Measurements from ENCODE around the gene OR52D1. TPM values are rescaled to one million over a fixed set of nuclear protein-coding genes. Genes with fewer than 3 reads are reported as not detected.

Gene OR52D1
- total and polyA plus RNA-seq, 2 of the 13 experiments (the other 11 are each of a cell fraction or from before 2014, with no cell fraction given): not detected

DNA sequence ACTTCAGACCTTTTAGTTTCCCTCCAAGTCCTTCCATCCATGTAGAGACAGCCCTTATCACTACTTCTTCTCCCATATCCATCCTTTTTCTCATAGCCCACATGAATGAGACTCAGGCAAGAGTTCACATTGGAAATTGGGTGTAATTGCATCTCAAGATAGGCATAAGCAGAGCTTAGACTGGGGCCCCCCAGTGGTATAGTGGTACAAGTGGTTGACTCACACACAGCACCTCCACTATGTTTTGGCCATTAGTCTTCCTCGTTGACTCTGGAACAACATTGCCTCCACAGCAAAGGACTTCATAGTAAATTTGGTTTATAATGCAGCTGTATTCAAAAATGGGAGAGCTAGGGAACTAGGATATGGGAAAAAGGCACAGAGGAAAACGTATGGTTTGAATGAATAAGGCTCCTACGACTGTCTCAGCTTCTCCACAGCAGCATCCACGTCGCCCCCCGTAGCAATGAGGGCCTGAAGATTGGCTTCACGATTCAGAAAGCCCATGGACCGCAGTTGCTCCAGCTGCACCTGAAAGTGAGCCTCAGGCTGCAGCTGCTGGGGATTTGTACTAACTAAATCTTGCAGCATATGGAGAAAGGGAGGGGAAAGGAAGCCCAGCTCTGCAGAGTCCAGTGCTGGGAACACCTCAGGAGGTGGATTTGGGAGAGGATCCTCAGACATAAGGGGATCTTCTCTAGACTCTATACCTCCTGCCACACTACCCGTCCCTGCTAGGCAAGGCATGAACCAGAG is 18.9 kb downstream of the OR52D1 start (continued):
- TF ChIP-seq TBP (CRISPR knock-in tag; IDR thresholded peaks at IDR 0.05): no peak
- TF ChIP-seq, protein P1, sequence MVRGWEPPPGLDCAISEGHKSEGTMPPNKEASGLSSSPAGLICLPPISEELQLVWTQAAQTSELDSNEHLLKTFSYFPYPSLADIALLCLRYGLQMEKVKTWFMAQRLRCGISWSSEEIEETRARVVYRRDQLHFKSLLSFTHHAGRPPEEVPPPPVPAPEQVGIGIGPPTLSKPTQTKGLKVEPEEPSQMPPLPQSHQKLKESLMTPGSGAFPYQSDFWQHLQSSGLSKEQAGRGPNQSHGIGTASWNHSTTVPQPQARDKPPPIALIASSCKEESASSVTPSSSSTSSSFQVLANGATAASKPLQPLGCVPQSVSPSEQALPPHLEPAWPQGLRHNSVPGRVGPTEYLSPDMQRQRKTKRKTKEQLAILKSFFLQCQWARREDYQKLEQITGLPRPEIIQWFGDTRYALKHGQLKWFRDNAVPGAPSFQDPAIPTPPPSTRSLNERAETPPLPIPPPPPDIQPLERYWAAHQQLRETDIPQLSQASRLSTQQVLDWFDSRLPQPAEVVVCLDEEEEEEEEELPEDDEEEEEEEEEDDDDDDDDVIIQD (CRISPR knock-in tag; IDR thresholded peaks at IDR 0.05; ENCODE audit: low read depth): no peak

DNA sequence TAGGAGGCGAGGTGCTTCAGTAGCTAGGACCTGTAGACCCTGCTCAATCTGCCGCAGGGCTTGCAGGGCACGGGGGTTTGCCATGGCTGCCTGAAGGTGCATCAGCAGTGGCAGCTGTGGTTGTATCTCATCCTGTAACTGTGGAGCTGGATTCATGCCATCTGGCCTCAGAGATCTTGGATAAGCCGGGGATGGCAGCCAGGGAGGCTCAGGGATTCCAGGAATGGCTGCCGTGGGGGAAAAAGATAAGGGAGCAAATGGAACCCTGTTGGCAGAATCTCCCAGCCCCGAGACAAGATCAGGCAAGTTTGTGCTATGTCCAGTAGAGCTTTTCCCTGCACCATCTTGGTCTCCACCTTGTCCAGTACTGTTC is 19.4 kb downstream of the OR52D1 start:
- Histone ChIP-seq H3K27ac (ENCODE audit: extremely low read length, insufficient read depth, low read length) (no peak overlapping the region), H3K27me3 (ENCODE audit: control insufficient read depth in 1 of 2, insufficient read depth in 2 of 2, low read length in 2 of 2) (peaks cover 0 to 10% of the 10 kb centered on the region in 2 experiments; a peak in 3 of 5 replicates), H3K9me3 (ENCODE audit: low read length) (no peaks in the 10 kb centered on the region), H3K4me1 (ENCODE audit: insufficient read depth, low read length) (no peaks in the 10 kb centered on the region), H3K79me2 (ENCODE audit: insufficient read depth, low read length) (no peaks in the 10 kb centered on the region), H3K9ac (ENCODE audit: insufficient read depth, low read depth, low read length) (no peak overlapping the region), H2AFZ (ENCODE audit: low read length) (no peak overlapping the region), H3K36me3 (replicated peaks in 1 of 2; ENCODE audit: control insufficient read depth in 1 of 2, insufficient read depth in 2 of 2, low read length in 2 of 2) (no peaks in the 10 kb centered on the region), H4K20me1 (ENCODE audit: insufficient read depth, low read length) (no peaks in the 10 kb centered on the region), H3K4me3 (replicated peaks in 1 of 3; ENCODE audit: insufficient read depth in 1 of 3, low read depth in 2 of 3, low read length in 3 of 3) (no peak overlapping the region), H3K4me2 (ENCODE audit: low read depth, low read length) (no peak overlapping the region)
- ChIA-PET POLR2A (no interaction called here), CTCF (ENCODE audit: low intra/inter-chr PET ratio, low total read pairs) (no interaction called here)
- no peak for DNase-seq (ENCODE audit: low spot score)
- TF ChIP-seq ZMYM4 (CRISPR knock-in tag; IDR thresholded peaks at IDR 0.05): no peak
- TF ChIP-seq ZNF20 (CRISPR knock-in tag; IDR thresholded peaks at IDR 0.05): no peak
- WGBS (ENCODE audit: low lambda C conversion rate): 7% methylated on average over 2 of the region's 6 CpGs
- BruUV-seq (replicated peaks): no TSS peak
- ATAC-seq: no peak
- intact Hi-C loops (cut with micrococcal nuclease; ENCODE audit: unreplicated experiment) (no loop called here), in situ Hi-C loops (cut with HindIII; ENCODE audit: extremely low pct_ligation_motif_present, low pct_unique_long_range_greater_than_20kb) (no loop called here)
- FAIRE-seq: no peak

DNA sequence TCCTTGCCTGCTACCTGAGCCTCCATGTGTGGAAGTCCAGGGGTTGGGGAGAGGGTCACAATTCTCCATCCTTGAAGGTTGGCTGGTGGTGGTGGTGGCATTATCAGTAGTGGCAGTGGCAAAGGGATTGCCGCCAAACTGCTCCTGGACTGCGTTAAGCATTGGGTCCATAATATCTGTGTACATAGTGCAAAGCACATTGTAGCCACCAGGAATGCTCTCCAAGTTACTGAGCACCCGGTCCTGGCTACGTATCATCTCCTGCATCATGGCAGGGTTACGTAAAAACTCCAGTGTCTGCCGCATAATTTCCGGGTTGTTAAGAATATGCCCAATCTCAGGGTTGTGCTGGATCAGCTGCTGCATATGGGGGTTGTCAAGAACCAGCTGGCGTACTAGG is 20.1 kb downstream of the OR52D1 start:
- H3K79me2 ChIP-seq (ENCODE audit: insufficient read depth, low read length): no peaks in the 10 kb centered on the region
- no peak overlapping the region for H3K4me3 ChIP-seq (replicated peaks in 1 of 3; ENCODE audit: insufficient read depth in 1 of 3, low read depth in 2 of 3, low read length in 3 of 3)
- no peak overlapping the region for H3K9ac ChIP-seq (ENCODE audit: insufficient read depth, low read depth, low read length)
- 0% methylated on average over 3 of the region's 8 CpGs for WGBS (ENCODE audit: low lambda C conversion rate)
- H3K27ac ChIP-seq (ENCODE audit: extremely low read length, insufficient read depth, low read length): no peak overlapping the region
- CTCF ChIA-PET (ENCODE audit: low intra/inter-chr PET ratio, low total read pairs): no interaction called here
- no peak overlapping the region for H3K4me2 ChIP-seq (ENCODE audit: low read depth, low read length)
- intact Hi-C loops (cut with micrococcal nuclease; ENCODE audit: unreplicated experiment): no loop called here
- TF ChIP-seq ZNF350 (CRISPR knock-in tag; IDR thresholded peaks at IDR 0.05; ENCODE audit: borderline replicate concordance, low read depth): no peak
- TF ChIP-seq ZNF331 (CRISPR knock-in tag; IDR thresholded peaks at IDR 0.05): no peak
- TF ChIP-seq KLF6 (CRISPR knock-in tag; IDR thresholded peaks at IDR 0.05): no peak
- TF ChIP-seq TEAD3 (CRISPR knock-in tag; optimal IDR thresholded peaks at IDR 0.05; ENCODE audit: borderline replicate concordance): peak; percentile 51
- no peak for TF ChIP-seq ZNF234 (CRISPR knock-in tag; conservative IDR thresholded peaks at IDR 0.05)
- no peak for TF ChIP-seq ZNF253 (CRISPR knock-in tag; IDR thresholded peaks at IDR 0.05; ENCODE audit: borderline replicate concordance)
- TF ChIP-seq, protein P2, sequence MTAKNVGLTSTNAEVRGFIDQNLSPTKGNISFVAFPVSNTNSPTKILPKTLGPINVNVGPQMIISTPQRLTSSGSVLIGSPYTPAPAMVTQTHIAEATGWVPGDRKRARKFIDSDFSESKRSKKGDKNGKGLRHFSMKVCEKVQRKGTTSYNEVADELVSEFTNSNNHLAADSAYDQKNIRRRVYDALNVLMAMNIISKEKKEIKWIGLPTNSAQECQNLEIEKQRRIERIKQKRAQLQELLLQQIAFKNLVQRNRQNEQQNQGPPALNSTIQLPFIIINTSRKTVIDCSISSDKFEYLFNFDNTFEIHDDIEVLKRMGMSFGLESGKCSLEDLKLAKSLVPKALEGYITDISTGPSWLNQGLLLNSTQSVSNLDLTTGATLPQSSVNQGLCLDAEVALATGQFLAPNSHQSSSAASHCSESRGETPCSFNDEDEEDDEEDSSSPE (CRISPR knock-in tag; IDR thresholded peaks at IDR 0.05): no peak
- no peak for TF ChIP-seq HNRNPL (IDR thresholded peaks at IDR 0.05; ENCODE audit: low read depth, low read length)
- TF ChIP-seq ZNF230 (CRISPR knock-in tag; IDR thresholded peaks at IDR 0.05): no peak
- no peak for TF ChIP-seq FOXA1 (IDR thresholded peaks at IDR 0.05)
- TF ChIP-seq FOXA1 (CRISPR knock-in tag; IDR thresholded peaks at IDR 0.05): peak; percentile 81
- no peak for TF ChIP-seq U2AF1 (optimal IDR thresholded peaks at IDR 0.05; ENCODE audit: low read depth, low read length)
- TF ChIP-seq JARID2 (CRISPR knock-in tag; IDR thresholded peaks at IDR 0.05; ENCODE audit: insufficient replicate concordance): no peak
- peaks cover 0 to 10% of the 10 kb centered on the region in 2 experiments; a peak in 3 of 5 replicates for H3K27me3 ChIP-seq (ENCODE audit: control insufficient read depth in 1 of 2, insufficient read depth in 2 of 2, low read length in 2 of 2)
- POLR2A ChIA-PET: no interaction called here
- peak; percentile 93 for ATAC-seq
- no TSS peak for BruUV-seq (replicated peaks)
- no peak overlapping the region for H2AFZ ChIP-seq (ENCODE audit: low read length)
- no peaks in the 10 kb centered on the region for H3K4me1 ChIP-seq (ENCODE audit: insufficient read depth, low read length)
- H4K20me1 ChIP-seq (ENCODE audit: insufficient read depth, low read length): no peaks in the 10 kb centered on the region
- FAIRE-seq: no peak
- H3K36me3 ChIP-seq (replicated peaks in 1 of 2; ENCODE audit: control insufficient read depth in 1 of 2, insufficient read depth in 2 of 2, low read length in 2 of 2): no peaks in the 10 kb centered on the region
- peak; percentile 18 for DNase-seq (ENCODE audit: low spot score)
- in situ Hi-C loops (cut with HindIII; ENCODE audit: extremely low pct_ligation_motif_present, low pct_unique_long_range_greater_than_20kb): no loop called here
- H3K9me3 ChIP-seq (ENCODE audit: low read length): no peaks in the 10 kb centered on the region

All from HepG2 (cell line).